Measurements from ENCODE around the gene OTOG.

The OTOG gene

DNA sequence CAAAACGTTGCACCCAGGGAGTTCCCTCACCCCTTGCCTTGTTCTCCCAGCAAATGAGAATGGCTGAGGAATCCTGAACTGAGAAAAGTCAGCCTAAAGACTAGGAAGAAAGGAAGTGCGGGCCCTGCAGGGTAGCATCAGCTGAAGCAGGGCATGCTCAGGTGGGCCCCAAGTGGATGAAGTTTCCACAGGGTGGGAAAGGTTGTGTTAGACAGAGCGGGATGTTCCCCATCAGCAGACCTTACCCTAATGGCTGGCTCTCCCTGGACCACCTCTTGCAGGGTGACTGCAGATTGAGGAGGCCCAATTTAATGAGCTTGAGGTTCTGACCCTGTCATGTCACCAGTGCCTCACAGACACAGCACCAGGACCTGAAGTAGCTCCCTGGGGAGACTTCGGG lies 90.8 kb downstream of the OTOG start:
- no peak for DNase-seq

DNA sequence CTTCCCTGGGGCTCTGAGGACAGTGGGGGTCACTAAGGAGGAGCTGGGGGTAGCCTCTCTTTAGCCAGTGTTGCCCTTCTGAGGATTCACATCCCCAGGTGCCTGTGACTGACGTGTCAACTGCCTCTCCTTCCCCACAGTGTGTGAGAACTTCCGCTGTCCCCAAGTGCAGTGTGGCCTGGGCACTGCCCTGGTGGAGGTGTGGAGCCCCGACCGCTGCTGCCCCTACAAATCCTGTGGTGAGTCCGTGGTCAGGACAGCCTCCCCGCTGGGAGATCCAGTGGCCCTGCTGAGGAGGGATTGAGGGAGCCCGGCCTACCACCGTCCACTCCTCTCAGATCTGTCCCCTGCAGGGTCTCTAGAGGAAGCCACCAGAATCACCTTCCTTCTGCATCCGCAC lies 91.3 kb downstream of the OTOG start:
- no peak for DNase-seq

DNA sequence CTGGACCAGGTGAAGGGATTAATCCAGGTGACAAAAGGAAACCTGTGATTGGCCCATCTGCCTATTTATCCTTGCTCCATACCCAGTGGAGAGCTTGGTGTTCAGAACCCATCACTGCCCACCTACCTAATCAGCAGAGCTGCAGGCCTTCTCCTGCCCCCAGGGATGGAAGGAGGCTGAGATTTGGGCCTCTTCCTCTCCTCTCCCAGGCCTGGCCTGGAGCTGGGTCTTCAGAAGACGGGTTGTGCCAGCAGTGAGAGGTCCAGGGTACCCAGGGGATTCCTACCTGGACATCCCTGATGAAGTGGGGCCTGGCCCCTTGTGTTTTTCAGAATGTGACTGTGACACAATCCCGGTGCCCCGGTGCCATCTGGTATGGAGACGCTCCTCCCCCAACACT lies 92.0 kb downstream of the OTOG start:
- no peak for DNase-seq

DNA sequence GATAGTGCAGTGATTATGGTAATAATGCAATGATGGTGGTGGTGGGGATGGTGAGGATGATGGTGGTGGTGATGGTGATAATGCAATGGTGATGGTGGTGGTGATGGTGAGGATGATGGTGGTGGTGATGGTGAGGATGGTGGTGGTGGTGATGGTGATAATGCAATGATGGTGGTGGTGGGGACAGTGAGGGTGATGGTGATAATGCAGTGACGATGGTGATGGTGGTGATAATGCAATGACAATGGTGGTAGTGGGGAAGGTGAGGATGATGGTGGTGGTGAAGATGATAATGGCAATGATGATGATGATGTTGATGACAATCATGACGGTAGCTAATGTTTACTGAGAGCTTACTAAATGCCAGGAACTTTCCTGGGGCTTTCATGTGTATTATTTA lies 92.7 kb downstream of the OTOG start:
- DNase-seq = no peak

DNA sequence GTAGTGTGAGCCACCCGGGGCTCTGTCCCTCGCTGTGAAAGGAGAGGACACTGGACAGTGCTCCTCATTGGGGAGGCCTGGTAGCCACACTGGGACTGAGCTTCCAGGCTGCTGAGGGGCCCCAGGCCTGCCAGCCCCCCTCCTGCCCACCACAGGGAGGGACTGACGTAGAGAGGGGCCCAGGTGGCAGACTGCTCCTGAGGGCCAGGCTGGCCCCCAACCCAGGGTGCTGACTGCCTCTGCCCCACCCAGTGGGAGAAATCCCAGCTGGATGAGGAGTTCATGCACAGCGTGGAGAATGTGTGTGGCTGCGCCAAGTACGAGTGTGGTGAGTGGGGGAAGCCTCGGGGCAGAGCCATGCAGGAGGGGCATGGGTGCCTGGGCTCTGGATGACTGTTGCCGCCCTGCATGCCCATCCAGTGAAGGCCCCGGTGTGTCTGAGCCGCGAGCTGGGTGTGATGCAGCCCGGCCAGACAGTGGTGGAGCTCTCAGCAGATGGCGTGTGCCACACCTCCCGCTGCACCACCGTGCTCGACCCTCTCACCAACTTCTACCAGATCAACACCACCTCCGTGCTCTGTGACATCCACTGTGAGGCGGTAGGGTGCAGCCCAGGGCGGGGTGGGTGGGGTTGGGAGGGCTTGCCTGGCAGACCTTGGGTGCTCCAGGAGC lies 93.6 kb downstream of the OTOG start:
- DNase-seq = no peak

DNA sequence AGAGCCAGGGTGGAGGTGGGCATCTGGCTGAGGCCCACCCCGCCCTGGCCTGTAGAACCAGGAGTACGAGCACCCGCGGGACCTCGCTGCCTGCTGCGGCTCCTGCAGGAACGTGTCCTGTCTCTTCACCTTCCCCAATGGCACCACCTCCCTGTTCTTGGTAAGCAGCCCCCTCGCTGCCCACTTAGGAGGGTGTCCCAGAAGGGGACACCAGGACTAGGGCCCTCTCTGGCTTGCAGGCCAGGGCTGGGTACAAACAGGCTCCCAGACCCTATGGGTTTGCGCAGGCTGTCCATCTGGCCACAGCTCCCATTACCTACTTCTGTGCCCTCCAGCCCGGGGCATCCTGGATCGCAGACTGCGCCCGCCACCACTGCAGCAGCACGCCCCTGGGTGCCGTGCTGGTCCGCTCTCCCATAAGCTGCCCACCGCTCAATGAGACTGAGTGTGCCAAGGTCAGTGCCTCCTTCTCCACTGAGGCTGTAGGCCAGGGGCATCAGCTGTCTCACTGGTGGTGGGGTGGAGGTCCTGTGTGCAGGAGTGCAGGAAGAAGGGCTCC lies 94.8 kb downstream of the OTOG start:
- no peak for DNase-seq

DNA sequence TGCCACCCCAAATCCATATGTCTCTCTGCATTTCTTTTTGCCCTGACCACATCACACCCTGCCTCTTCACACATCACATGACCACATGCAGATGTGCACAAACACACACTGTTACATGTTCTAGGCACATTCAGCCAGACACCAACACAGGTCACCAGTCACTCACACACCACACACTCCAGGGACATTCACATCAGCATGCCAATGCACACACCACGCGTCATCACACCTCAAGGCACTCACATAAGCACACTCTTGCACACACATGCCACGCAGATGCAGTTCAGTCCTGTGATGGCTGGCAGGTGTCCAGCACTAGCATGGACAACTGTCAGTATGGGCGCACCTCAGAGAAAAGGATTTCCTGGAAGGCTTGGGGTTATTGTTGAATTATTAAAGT lies 95.3 kb downstream of the OTOG start:
- no peak for DNase-seq

DNA sequence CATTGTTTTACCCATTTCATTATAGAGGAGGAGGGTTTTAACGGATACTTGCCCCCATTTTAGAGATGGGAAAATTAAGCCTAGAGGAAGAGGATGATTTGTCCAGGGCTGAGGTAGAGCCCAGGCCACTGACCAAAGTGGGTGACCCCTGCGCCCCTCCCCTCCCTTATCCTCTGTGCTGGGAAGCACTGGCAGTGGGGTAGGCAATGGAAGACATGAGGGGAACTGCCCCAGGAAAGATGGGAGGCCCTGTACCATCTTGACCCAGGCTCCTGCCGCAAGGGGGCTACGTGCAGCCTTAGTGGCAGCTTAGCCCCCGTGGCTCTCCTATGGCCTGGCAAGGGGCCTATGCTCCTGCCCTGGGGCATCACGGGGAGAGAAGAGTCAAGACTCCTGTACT lies 95.9 kb downstream of the OTOG start:
- no peak for DNase-seq

DNA sequence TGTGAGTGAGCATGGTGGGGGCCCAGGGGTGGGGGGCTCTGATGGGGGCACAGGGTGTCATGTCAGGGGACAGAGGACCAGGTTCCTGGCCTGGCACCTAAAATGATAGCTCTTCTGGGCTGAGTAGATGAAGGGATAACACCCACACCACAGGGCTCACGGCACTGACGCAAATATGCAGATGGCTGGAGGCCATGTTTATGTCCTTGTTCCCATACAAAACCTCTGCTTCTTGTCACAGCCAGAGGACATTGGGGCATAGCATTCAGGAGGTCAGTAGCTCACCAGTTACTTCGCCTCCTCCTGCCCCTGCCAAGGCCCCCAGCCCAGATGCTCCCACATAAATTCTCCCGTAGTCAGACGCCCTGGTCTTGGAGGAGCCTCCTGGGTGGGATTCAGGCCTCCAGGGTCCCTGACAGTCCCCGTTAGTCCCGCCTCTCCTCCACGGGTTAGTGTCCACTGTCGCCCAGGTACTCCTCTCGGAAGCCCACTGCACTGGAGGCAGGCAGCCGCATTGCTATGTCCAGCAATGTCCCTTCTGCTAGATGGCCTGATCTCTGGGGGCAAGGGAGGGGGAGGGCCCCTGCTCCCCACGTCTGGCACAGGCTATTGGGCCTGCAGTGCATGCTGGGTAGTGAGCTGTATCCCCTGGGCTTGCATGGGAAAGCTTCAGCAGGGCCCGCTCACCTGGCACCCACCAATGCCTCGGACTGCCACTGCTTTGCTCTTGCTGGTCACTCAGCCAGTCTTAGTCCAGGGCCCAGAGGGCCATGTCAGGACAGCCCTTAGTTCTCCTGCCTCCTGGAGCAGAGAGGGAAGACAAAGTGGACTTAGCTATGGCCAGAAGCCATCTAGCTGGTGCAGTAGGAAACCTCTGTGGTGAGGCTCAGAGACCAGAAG lies 96.7 kb downstream of the OTOG start:
- DNase-seq = no peak

DNA sequence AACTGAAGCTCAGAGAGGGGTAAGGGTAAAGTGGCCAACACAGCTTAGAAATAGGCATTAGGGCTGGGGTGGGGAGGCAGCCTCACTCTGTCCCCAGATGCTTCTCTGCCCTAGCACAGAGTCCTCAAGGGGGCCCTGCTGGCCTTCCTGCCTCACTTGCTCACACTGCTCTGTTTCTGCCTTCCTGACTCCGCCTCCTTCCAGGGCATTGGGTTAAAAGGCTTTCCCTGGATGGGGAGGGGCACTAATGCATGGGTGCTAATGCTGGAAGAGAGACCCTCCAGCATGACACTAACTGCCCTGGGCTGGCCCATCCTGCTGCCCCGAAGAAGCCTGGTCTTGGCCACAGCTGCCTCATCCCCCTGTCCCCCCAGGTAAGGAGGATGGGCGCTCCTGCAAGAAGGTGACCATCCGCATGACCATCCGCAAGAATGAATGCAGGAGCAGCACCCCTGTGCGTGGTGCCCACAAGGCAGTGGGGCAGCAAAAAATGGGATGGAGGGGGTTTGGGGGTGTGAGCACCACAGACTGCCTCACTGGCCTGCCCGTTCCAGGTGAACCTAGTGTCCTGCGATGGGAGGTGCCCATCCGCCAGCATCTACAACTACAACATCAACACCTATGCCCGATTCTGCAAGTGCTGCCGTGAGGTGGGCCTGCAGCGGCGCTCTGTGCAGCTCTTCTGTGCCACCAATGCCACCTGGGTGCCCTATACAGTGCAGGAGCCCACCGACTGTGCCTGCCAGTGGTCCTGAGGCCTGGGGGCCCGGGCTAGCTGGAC lies 98.3 kb downstream of the OTOG start:
- no peak for DNase-seq

DNA sequence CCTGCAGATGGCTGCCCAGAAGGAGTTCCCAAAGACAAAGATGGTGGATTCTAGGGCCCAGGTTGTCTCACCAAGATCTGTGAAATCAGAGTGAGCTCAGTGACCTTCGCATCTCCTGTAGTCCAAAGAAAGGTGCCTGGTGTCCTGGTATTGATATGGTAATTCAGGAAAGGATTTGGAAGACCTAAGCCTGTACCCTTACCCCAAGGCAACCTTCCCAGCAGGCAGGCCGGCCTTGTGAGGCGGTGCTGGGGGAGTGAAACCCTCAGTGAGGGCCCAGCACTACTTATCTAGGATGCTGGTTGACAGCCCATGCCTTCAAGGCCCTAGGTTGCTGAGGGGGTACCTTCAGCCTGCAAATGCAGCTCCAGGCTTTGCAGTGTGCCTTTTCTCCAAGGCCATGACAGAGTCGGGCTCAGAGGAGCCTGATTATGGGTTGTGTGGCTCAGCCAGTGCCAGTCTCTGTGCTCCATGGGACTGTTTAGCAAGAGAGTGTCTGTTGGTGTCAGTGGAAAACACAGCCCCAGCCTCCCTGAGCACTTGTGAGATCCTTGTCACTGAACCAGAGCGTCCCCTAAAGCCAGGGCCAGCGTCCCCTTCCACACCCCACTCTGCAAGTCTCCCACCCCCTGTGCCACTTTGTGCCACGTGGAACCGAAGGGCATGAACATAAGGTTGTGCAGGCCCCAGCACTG lies 99.5 kb downstream of the OTOG start:
- DNase-seq = no peak

DNA sequence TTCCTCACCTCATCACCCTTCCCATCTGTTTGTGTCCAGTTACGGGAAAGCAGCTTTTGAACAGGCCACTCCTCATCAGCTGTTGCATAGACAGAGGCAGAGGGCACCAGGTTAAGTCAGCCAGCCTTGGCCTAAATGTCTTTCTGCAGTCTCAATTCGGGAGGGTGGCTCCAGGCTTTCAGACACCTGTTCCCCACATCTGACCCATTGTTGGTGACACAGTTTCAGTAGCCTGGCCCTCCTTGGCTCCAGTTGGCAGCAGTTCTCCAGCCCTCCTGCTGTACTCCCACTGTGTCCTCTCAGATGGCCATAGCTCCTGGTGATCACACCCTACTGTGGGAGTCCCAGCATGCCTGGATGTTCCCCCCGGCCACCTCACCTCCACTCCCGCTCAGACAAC lies 101.5 kb downstream of the OTOG start:
- DNase-seq = no peak

DNA sequence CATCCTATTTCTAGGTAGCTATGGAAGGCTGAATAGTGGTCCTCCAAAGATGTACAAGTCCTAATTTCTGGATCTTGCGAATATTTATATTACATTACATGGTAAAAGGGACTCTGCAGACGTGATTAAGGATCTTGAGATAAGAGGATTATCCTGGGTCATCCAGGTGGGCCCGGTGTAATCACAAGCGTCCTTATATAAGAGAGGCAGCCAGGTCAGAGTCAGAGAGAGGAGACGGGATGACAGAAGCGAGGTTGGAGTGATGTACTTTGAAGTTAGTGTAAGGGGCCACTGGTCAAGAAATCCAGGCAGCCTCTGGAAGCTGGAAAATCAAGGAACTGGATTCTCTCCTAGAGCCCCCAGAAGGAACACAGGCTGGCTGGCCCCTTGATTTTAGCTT lies 102.2 kb downstream of the OTOG start:
- DNase-seq = no peak

DNA sequence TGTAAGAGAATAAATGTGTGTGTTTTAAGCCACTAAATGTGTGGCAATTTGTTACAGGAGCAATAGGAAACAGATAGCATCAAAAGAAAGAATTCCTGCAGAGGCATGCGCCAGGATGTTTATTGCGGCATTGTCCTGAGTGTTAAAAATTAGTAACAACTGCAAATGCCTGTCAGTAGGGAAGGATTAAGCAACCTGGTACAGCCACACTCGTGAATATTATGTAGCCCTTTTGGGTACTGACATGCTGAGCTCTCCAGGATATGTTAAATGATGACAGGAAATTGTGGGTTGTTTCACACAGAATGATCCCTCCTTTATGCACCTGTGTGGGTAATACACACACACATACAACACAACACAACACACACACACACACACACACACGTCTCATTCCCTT lies 102.6 kb downstream of the OTOG start:
- no peak for DNase-seq

DNA sequence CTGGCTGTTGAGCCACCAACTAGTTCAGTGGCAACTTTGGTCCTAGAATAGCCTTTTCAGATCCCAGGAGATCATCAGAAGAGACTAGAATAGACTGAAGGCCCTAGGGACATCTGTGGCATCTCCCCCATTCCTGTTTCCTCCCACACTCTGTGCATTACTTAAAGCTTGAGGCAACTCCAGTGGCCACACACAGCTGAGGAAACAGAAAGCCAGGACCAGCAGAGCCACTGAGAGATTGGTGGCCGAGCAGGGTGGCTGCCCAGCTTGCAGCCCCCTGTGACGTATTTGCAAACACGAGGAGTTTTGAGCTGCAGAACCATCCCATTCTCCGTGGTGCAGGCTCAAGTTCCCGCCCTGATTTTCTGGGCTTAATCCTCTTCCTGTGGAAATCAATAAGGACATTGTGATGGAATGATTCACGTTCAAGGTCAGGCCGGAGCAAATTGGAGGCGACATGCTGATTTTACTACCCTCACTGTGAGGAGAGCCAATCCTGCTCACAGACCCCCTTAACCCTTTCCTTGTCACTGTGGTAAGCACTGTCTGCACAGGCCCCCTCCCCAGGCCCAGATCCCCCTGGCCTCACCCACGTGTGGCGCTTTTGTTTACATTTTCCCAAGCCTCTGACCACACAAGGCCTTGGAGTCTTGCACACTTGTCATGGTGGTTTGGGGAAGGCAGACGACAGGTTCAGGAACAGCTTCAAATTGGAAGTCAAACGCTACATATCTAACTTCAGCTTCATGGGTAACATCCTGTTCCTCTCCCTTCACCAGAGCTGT lies 103.3 kb downstream of the OTOG start:
- no peak for DNase-seq

DNA sequence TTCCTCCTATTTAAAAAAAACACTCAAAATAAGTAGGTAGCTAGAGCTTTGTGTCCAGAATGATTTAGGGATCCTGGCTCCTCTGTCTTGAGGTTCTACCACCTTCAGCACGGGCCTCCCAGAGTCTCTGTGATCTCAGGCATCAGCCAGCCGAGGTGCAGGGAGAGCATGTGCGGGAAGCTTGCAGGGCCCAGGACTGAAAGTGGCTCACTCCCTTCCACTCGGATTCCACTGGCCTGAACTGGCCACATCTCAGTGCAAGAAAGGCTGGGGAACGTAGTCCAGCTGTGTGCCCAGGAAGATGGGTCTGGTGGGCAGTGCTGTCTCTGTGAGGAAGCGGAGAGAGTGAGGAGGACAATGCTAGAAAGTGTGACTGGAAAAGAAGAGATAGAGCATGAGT lies 104.0 kb downstream of the OTOG start:
- no peak for DNase-seq

DNA sequence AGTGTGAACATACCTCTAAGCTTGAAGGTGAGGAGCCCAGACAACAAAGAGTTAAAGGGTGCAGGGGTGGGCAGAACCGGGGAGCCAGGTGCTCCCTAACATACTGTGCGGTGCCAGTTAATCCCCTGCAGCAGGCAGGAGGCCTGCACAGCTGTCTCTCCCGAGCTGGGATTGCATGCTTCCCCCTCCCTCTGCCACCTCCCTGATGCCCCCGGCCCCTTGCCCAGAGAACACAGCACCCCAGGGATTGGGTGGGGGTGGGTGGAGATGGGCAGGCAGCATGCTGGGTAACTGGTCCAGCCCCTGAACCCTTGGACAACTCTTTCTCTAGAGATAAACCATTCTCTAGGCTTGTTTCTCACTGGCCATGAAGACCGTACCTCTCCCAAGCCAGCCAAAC lies 104.6 kb downstream of the OTOG start:
- DNase-seq = no peak

DNA sequence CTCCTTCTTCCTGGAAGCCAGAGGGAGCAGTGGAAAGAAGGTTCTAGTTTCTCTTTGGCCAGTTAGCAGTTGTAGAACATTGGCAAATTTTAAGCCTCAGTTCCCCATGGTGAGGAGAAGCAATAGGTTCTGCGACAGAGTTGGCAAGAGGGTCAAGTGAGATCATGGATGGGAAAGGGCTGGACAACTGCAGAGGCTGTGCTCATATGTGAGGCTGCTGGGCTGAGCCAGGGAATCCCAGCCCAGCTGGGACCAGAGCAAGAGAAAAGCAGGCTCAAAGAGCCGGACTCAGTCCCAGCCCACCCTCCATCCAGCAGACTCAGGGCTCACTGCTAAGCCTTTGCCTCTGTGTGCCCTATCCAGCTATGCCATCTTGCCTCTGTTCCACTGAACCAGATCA lies 105.5 kb downstream of the OTOG start:
- no peak for DNase-seq

DNA sequence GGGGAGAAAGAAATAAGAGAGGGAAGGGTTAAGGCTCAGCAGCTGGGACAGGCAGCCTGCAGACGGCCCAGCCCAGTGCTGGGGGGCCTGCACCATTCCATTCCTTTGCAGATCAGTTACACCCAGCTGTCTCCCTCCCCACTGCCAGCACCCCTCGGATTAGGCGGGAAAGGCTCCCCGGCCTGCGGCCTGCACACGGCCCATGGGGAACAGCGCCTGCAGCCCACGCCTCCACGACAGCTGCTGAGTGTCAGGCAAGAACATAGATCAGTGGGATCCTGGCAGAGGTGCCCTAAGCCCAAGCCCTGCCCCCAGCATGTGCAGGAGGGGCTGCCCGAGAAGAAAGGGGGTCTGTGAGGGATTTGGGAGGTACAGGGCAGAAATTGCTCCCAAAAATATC lies 106.6 kb downstream of the OTOG start:
- DNase-seq = no peak

DNA sequence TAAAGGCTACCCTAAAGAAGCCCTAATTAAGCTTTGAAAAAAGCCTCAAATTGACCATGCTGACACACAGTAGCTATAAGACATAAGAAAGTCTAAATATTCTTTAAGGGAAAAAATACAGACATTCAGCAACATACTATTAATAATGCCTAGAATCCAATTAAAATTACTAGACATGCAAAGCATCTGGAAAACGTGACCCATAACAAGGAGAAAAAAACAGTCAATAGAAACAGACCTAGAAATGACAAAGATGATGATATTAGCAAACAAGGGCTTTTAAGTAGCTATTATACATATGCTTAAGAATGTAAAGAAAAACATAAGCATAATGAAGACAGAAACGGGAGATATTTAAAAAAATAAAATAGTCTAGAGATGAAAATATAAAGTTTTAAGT lies 108.6 kb downstream of the OTOG start:
- DNase-seq = no peak

DNA sequence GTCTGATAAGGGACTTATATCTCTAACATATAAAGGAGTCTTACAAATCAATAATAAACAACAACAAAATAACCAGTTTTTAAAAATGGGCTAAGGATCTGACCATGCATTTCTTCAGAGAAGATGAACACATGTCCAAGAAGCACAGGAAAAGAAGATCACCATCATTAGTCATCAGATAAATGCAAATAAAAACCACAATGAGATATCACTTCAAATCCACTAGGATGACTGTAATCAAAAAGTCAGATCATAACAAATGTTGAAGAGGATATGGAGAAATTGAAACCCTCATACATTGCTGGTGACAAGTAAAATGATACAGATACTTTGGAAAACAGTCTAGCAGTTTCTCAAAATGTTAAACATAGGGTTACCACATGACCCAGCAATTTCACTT lies 111.2 kb downstream of the OTOG start:
- DNase-seq = no peak

DNA sequence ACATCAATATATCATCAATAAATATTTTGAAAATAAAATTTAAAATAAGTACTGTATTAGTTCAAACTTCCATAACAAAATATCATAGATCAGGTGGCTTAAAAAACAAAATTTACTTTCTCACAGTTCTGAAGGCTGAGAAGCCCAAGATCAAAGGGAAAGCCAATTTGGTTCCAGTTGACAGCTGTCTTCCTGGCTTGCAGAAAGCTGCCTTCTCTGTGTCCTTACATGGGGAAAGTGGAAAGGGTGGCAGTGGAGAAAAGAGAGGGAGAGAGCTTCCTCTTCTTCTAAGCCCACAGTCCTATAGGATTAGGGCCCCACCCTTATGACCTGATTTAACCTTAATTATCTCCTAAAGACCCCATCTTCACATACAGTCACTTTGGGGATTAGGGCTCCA lies 121.1 kb downstream of the OTOG start:
- DNase-seq = no peak
